HG03571 (cell line): ENCODE data around the gene HIBCH.
"Not testable (repeated sequence)": the region's sequence is repeated elsewhere in the genome, so short reads cannot be mapped to it uniquely, and the experiment has no call there.

Source experiments
- ATAC-seq: cut with Tn5 transposase; IDR thresholded peaks from one replicate; pipeline ENCODE4 v1.9.1; 2021; ENCODE audit not compliant: unreplicated experiment

HIBCH gene

GRCh38 chr2:190254063-190254850, 65.4 kb downstream of the HIBCH start:
- ATAC-seq, result no peak

DNA sequence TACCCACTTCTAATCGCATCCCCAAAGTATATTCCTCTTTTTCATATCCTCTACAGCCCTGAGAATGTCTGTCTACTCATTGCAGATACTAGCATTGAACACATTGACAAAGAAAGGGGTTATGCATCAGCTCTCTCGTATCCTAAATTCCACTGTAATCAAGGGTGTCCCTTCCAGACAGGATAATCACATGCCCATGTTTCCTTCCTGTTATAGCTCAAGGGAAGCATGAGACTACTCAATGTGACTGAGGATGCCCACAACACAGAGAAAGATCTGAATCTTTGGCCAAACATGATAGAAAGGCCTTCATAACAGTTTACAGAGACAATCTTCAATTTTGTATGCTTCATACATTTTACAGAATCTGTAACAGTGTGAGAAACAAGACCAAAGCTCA, 69.2 kb downstream of the HIBCH start:
- ATAC-seq, result no peak

- ATAC-seq, result no peak
Observed at GRCh38 chr2:190235551-190236075, 84.0 kb downstream of the HIBCH start.

- ATAC-seq, result no peak
Observed at GRCh38 chr2:190235101-190235500, 84.5 kb downstream of the HIBCH start.

DNA sequence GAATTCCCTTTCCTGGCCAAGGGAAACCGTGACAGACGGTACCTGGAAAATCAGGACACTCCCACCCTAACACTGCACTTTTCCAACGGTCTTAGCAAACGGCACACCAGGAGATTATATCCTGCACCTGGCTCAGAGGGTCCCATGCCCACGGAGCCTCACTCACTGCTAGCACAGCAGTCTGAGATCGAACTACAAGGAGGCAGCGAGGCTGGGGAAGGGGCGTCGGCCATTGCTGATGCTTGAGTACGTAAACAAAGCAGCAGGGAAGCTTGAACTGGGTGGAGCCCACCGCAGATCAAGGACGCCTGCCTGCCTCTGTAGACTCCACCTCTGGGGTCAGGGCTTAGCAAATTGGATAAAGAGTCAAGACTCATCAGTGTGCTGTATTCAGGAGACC, 95.6 kb downstream of the HIBCH start:
- not testable (repeated sequence) for ATAC-seq

- not testable (repeated sequence) for ATAC-seq
Observed at GRCh38 chr2:190222745-190223144, 96.9 kb downstream of the HIBCH start.

DNA sequence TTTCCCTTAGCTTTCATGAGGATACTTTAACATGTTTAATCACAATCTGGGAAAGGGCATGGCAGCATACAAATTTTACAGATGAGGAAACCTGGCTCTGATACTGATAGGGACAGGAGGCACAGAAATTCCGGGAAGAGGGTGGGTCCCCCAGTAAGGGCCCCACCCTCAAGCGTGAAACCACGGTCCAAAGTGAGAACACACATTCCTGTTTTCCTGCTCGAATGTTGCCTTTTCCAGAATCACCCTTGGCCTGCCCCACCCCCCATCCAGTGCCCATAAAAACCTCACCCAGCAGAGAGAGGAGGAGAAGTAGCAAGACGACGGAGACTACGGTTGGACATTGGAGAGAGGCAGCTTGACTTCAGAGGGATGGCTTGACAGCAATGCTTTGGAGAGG, 98.2 kb downstream of the HIBCH start:
- no peak for ATAC-seq

DNA sequence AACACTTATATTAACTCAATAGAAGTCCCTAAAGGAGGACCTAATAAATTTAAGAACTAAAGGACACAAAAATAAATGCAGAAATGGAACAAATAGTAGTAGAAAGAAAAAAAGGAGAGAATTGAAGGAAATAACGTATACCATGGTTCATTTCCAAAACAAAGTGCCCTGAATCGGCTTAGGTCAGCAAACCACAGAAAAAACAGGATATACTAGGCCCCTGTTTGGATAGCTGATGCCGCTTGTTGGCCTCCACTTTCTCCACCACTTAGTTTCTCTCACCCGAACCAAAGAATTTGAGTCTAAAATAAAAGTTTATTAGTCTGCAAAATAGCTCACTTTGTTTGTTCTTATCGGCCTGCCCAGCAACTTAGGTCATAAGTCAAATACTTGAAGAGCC, 100.4 kb downstream of the HIBCH start:
- no peak for ATAC-seq

GRCh38 chr2:190217616-190218015, 102.0 kb downstream of the HIBCH start:
- no peak for ATAC-seq

DNA sequence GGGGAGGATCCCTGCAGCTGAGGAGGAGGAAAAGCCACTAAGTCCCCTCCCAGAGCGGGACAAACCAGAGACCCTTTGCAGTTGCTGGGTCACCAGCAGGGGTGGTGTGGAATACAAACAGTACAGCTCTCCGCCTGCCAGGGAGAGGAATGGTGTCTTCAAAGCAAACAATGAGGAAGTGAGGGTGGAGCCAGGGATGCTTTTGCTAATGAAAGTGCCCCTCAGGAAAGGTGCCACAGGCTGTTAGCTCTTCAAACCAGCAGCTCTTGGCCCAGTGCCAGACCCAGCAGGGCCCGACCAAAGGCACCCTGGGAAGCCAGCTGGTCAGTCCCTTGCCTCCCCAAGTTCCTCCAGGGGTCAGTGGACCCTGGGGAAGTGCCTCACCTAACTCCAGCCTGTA, 102.8 kb downstream of the HIBCH start:
- ATAC-seq, result no peak

- ATAC-seq, result no peak
Observed at GRCh38 chr2:190215620-190216019, 104.0 kb downstream of the HIBCH start.

DNA sequence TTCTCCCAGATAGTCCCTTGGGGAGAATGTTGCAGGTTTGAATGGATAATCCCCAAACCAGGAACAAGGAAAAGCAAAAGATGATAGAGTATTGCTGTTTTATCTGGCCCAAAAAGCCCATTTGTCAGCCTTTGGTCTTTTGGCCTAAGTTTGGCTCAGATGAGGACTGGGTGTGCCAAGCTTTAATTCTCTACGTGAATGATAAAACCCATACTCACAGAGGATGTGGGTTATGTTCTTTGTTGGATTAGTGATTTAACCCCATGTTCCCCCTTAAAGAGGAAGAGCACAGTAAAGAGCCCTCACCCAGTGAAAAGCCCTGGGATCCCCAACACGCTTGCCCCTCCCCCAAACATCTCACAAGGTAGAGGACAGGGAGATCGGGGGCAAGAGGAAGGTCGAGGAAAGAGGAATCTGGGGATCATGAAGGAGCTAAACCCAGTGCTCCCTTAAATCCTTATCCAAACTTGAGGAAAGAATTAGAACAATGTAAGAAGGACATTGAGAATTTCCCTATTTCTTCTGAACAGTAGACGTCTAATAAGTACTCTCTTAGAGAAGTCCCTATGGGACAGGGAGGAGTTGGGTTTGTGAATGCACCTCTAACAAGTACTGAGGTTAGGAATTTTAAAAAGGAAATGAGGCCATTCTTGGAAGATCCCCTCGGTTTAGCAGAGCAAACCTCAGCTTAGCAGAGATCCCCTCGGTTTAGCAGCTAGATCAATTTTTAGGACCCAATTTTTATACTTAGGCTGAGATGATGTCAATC, 105.0 kb downstream of the HIBCH start:
- no peak for ATAC-seq

GRCh38 chr2:190213441-190214335, 105.9 kb downstream of the HIBCH start:
- ATAC-seq, result no peak

DNA sequence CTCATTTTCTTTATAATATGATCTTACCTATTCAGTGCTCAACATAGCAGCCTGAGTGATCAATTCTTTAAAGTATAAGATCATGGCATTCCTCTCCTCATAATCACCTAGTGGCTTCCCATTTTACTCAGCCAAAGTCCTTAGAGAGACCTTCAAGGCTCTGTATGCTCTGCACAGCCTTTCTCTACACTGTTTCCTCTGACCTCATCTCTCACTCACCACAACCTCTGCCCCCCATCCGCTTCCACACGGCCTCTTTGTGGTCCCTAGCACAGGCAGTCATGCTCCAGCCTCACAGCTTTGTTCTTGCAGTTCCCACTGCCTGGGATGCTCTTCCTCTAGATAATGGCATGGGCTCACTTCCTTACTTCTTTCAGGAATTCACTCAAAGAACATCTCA, 109.2 kb downstream of the HIBCH start:
- no peak for ATAC-seq

GRCh38 chr2:190209559-190209958, 110.1 kb downstream of the HIBCH start:
- no peak for ATAC-seq

DNA sequence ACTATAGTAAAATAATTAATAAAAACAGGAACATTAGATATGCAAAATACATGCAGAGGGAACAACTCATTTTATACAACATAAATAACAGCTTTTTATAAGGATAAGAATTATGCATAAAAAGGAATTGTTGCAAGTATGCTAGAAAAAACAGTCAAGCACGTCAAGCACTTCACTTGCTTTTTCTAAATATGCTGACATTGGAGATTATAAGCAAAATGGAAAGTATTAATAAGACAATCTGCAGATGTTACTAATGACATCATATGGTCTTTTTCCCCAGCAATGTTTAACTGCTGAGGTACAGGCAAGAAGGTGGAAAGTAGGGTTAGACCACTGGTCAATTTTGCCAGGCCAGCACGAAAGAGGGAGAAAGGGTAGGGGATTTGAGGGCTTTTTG, 111.7 kb downstream of the HIBCH start:
- no peak for ATAC-seq

- no peak for ATAC-seq
Observed at GRCh38 chr2:190205657-190206056, 114.0 kb downstream of the HIBCH start.

GRCh38 chr2:190202604-190203003, 117.0 kb downstream of the HIBCH start:
- no peak for ATAC-seq

DNA sequence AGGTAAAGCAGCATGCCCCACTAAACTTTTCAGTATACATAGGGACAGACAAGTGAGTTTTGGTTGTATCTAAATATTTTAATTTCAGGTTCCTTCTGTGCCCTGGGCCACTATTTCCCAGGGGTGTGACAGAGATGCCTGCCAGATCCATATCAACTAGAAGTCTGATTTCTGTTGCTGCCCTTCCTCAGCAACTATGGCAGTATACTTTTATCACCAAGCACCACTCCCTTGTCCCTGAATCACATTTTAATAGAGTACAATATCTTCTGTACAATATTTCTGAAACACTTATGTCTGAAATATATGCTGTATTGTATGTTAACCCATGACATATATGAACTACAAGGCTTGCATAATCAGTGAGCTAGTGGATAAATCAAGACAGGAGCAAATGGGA, 117.6 kb downstream of the HIBCH start:
- no peak for ATAC-seq

DNA sequence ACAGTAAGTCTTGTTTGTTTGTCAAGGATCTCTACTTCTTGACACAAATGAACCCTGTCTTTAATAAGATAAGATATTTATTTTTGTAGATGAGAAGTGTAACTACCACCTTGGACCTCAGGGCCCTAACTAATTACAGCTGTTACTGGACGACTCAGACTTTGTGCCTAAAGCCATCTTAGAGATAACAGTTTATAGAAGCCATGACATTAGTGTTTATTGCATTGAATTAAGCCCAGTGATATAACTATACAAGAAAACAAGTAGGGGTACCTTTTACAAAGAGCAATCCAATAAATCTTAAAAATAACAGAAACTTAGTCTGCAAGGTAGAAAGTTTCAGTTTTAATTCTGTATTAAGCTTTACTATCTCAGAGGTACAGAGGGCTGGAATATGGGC, 119.0 kb downstream of the HIBCH start:
- no peak for ATAC-seq

- ATAC-seq, result no peak
Observed at GRCh38 chr2:190199530-190199929, 120.1 kb downstream of the HIBCH start.
